HEK293T (cell line): ENCODE results near the gene TNNI3K.

Source experiments
- CTCF ChIA-PET: fragments of 350-600 bp; formaldehyde crosslinking; extraction: SDS; loops from one replicate; lab custom pipeline; 2021; ENCODE audit warnings: antibody characterized with exemption, inconsistent platforms; lab: Yijun Ruan, JAX
- POLR2A ChIA-PET: fragments of 350-600 bp; formaldehyde crosslinking; extraction: SDS; loops from one replicate; lab custom pipeline; 2020; ENCODE audit warnings: antibody characterized with exemption, inconsistent platforms; lab: Yijun Ruan, JAX
- DNase-seq: peaks from one replicate; pipeline ENCODE4 v3.0.0; 2012; ENCODE audit warnings: mixed read lengths; ENCODE audit errors: extremely low spot score
- ARNT ChIP-seq: fragments of 450-650 bp; IDR thresholded peaks from 2 replicates; pipeline ENCODE4 v1.6.1; 2017; ENCODE audit warnings: mild to moderate bottlenecking
- BHLHE40 ChIP-seq: fragments of 450-650 bp; IDR thresholded peaks from 2 replicates; pipeline ENCODE4 v1.6.1; 2016; ENCODE audit warnings: mild to moderate bottlenecking, moderate library complexity, borderline replicate concordance
- CTBP1 ChIP-seq: fragments of 450-650 bp; IDR thresholded peaks from 2 replicates; pipeline ENCODE4 v1.6.1; 2016; ENCODE audit warnings: borderline replicate concordance
- ELF4 ChIP-seq: fragments of 450-650 bp; IDR thresholded peaks from 2 replicates; pipeline ENCODE4 v1.6.1; 2017; ENCODE audit warnings: antibody characterized with exemption
- FOXA1 ChIP-seq: fragments of 450-650 bp; IDR thresholded peaks from 2 replicates; pipeline ENCODE4 v1.6.1; 2016; ENCODE audit warnings: mild to moderate bottlenecking
- FOXK2 ChIP-seq: fragments of 450-650 bp; IDR thresholded peaks from 2 replicates; pipeline ENCODE4 v1.6.1; 2016; ENCODE audit warnings: mild to moderate bottlenecking
- FOXM1 ChIP-seq: fragments of 450-650 bp; IDR thresholded peaks from 2 replicates; pipeline ENCODE4 v1.6.1; 2017; ENCODE audit warnings: mild to moderate bottlenecking, borderline replicate concordance
- HDGF ChIP-seq: fragments of 450-650 bp; IDR thresholded peaks from 2 replicates; pipeline ENCODE4 v1.6.1; 2017; ENCODE audit warnings: antibody characterized with exemption, borderline replicate concordance
- L3MBTL2 ChIP-seq: fragments of 450-650 bp; conservative IDR thresholded peaks from 2 replicates; pipeline ENCODE4 v1.6.1; 2016; ENCODE audit warnings: mild to moderate bottlenecking
- LEF1 ChIP-seq: fragments of 450-650 bp; IDR thresholded peaks from 2 replicates; pipeline ENCODE4 v1.6.1; 2017; ENCODE audit warnings: mild to moderate bottlenecking, borderline replicate concordance
- NFRKB ChIP-seq: fragments of 450-650 bp; IDR thresholded peaks from 2 replicates; pipeline ENCODE4 v1.6.1; 2016; ENCODE audit warnings: mild to moderate bottlenecking, moderate library complexity
- SP1 ChIP-seq: fragments of 450-650 bp; IDR thresholded peaks from 2 replicates; pipeline ENCODE4 v1.6.1; 2017
- SUZ12 ChIP-seq: fragments of 450-650 bp; IDR thresholded peaks from 2 replicates; pipeline ENCODE4 v1.6.1; 2016; ENCODE audit warnings: mild to moderate bottlenecking
- TARDBP ChIP-seq: fragments of 450-650 bp; IDR thresholded peaks from 2 replicates; pipeline ENCODE4 v1.6.1; 2016
- ZNF384 ChIP-seq: fragments of 450-650 bp; IDR thresholded peaks from 2 replicates; pipeline ENCODE4 v1.6.1; 2016
- TF ChIP-seq, protein P1 (sequence below): fragments of 450-650 bp; IDR thresholded peaks from 2 replicates; pipeline ENCODE4 v1.6.1; 2016

TNNI3K gene

DNA sequence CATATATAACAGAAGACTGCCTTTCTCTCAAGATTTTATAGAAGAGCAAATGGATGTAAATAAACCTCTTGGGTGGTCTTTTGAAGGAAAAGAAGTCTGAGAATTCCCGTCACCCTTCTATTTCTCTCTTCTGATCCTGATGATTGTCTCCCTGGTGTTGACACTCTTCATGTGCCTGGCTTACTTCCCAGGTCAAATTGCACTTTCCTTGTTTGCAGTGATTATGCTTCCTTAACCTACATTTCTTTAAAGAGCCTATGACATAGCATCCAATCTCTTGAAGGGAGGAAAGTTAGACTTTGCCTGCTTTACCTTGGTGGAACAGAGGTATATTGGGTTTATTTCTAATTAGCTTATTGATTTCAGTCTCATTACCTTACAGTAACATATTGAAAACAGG, 197.1 kb downstream of the TNNI3K start:
- CTCF ChIA-PET = no interaction called here
- DNase-seq = no peak
- POLR2A ChIA-PET = no interaction called here
- no peak for TF ChIP-seq BHLHE40
- no peak for TF ChIP-seq FOXK2
- TF ChIP-seq TARDBP = no peak
- no peak for TF ChIP-seq LEF1
- no peak for TF ChIP-seq SUZ12
- TF ChIP-seq ZNF384 = no peak
- TF ChIP-seq, protein P1, sequence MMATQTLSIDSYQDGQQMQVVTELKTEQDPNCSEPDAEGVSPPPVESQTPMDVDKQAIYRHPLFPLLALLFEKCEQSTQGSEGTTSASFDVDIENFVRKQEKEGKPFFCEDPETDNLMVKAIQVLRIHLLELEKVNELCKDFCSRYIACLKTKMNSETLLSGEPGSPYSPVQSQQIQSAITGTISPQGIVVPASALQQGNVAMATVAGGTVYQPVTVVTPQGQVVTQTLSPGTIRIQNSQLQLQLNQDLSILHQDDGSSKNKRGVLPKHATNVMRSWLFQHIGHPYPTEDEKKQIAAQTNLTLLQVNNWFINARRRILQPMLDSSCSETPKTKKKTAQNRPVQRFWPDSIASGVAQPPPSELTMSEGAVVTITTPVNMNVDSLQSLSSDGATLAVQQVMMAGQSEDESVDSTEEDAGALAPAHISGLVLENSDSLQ = no peak
- no peak for TF ChIP-seq FOXM1
- TF ChIP-seq NFRKB = no peak
- no peak for TF ChIP-seq HDGF
- TF ChIP-seq FOXA1 = no peak
- TF ChIP-seq SP1 = no peak
- no peak for TF ChIP-seq CTBP1

DNA sequence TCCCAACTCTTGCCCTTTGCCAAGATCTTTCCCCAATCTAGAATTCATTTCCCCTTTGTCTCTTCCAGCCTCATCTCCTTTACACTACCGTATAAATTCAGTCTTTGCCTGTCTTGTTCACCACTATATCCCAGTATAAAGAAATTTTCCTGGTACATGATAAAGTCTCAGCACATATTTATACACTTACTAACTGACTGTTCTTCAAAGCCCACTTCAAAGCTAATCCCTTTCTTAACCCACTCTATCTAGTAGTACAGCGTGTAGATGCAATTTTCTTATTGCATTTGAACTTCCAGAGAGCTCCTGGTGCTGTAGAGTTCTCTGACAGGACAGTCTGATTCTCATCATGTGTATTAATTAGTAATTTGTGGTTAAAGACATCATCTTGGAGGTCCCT, 199.1 kb downstream of the TNNI3K start:
- TF ChIP-seq, protein P1 = no peak
- TF ChIP-seq BHLHE40 (no peak), FOXA1 (no peak), ARNT (no peak), FOXM1 (no peak), TARDBP (no peak), NFRKB (no peak), SP1 (no peak), FOXK2 (no peak), ZNF384 (no peak), HDGF (no peak)
- DNase-seq = no peak
- ChIA-PET CTCF (no interaction called here), POLR2A (no interaction called here)

DNA sequence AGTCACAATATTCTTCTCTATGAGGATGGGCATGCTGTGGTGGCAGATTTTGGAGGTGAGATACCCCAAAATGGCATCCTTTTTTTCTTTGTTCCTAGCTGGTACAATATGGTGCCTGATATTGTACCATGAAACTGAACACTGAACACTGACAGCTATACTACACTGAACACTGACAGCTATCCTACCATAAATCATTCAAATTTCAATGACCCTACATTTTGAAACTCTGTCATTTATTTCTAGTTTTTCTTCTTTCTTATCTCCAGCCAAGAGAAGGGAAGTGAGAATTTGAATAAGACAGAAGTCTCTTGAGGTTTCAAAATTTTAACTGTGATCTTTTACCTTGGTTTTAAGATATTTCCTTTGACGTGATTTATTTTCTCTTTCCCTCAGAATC, 200.9 kb downstream of the TNNI3K start:
- TF ChIP-seq ARNT = no peak
- TF ChIP-seq, protein P1 = peak; percentile 67
- no peak for TF ChIP-seq BHLHE40
- DNase-seq = no peak
- ChIA-PET CTCF (no interaction called here), POLR2A (no interaction called here)

DNA sequence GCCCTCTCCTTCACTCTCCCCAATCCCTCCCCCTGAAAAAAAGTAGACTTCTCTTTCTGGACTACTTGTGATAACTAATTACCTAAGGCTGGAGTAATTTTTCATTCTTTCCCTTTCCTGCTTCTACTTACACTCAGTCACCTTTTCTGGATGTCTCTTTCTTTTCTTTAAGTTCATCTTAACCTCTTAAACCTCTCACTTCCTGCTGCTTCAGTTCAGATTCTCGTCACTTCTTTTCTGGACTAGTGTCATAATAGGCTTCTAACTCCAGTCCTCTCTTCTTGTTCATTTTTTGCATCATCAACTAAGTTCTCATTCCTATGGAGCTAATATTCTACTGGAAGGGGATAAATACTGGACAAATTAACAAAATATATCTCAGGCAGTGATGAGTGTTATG, 201.8 kb downstream of the TNNI3K start:
- TF ChIP-seq TARDBP (no peak), ZNF384 (no peak), NFRKB (no peak), CTBP1 (no peak), LEF1 (no peak), BHLHE40 (no peak), SP1 (no peak), HDGF (no peak), ELF4 (no peak), L3MBTL2 (no peak), ARNT (no peak), FOXA1 (no peak), SUZ12 (no peak), FOXK2 (no peak), FOXM1 (no peak)
- TF ChIP-seq, protein P1 = no peak
- POLR2A ChIA-PET = no interaction called here
- CTCF ChIA-PET = no interaction called here
- no peak for DNase-seq

DNA sequence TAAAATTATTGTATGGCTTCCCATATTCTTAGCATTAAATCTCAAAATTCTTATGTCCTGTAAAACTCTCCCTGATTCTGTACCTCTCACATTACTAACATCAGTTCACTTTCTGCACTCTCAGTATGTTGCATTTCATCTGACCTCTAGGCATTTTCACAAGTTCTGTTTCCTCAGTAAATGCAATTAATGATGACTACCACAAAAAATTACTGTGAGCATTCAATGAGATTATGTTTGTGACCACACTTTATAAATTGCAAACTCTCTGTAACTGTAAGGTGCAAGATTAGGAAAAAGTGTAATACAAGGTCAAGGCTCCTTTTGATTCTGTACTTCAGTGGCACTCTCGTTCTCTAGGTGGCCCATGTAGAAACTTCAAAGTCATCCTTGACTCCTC, 216.8 kb downstream of the TNNI3K start:
- DNase-seq = no peak
- CTCF ChIA-PET = no interaction called here
- TF ChIP-seq NFRKB = no peak
- TF ChIP-seq LEF1 = no peak
- no peak for TF ChIP-seq FOXK2
- POLR2A ChIA-PET = no interaction called here

GRCh38 chr1:74453277-74453676, 218.1 kb downstream of the TNNI3K start:
- POLR2A ChIA-PET = no interaction called here
- CTCF ChIA-PET = no interaction called here
- TF ChIP-seq HDGF (no peak), CTBP1 (no peak), ELF4 (no peak), FOXA1 (no peak), NFRKB (no peak), L3MBTL2 (no peak), SP1 (no peak)
- TF ChIP-seq, protein P1 = no peak
- DNase-seq = no peak
